ENCODE measurements around the gene SLC30A10. TPM values are rescaled to one million over a fixed set of nuclear protein-coding genes. Genes with fewer than 3 reads are reported as not detected.

Gene SLC30A10
- total and polyA plus RNA-seq, 5 donors = not detected

DNA sequence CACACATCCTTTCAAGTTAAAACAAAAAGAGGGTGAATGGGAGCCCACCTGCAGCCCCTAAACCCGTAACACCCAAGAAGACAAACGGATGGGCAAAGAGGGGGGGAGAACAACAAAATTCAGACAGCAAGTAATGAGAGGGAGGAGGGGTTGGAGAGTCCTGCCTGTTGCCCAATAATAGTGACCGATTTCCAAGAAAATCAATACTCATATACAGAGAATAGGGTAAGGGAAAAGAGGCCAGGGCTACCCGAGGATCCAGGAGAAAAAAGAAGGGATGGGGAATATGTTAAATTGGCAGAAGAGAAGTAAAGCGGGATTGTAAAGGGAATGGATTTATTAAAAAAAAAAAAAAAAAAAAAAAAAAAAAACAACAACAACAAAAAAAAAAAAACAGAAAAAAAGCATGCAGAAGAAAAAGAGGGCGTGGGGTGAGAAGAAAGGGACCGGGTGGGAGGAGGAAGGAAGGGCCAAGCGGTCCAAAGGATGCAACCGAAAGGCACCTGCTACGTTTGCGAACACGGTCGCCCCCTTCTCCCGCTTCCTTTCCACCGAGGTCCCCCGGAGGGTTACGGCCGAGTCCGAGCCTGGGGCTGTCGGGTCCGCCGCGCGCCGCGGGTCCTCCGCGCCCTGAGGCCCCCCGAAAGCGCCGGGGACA lies 930 bp downstream of the SLC30A10 start:
- H3K9me3 ChIP-seq (ENCODE audit: control insufficient read depth, low read length) = peaks cover 2% of the 10 kb centered on the region
- peak overlapping the region; percentile 1 for H3K4me3 ChIP-seq (ENCODE audit: low read length)
- no peaks in the 10 kb centered on the region for H3K4me1 ChIP-seq (ENCODE audit: control insufficient read depth, insufficient read depth, low read length)
- DNase-seq (no peak), ATAC-seq (no peak)
- 16% methylated on average over 31 of the region's 31 CpGs for WGBS
- no peak overlapping the region for H3K27ac ChIP-seq (ENCODE audit: low read length)
- intact Hi-C loops (cut with DNase I) = no loop called here
- H3K27me3 ChIP-seq (ENCODE audit: control insufficient read depth, insufficient read depth) = no peaks in the 10 kb centered on the region

DNA sequence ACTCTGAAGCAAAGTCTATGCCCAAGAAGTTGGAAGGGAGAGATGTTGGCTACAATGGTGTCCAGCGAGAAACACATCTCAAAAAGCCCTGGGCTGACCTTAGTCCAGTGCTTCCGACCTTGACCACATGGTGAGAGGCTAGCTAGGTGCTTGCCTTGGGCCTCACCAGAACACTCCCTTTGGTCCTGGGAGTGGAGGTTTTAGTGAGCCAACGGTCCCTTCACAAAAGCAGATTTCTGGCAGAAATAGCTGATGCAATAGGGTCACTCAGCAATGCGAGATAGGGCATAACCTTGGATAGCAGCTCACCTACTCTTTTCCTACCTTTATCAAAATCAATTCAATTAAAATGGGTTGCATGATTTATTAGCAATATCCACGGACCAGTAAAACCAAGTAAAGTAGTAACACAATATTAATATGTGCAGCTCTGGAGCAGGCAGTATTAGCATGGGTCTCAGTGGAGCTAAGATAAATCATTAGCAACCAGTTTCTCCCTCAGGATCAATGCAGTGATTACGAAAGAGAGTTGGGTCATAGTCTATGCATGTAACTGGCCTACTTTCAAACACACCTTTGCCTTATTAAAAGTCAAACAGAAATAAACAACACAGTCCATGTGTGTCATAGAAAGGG lies 1.9 kb downstream of the SLC30A10 start:
- DNase-seq (no peak), ATAC-seq (no peak)
- peaks cover 2% of the 10 kb centered on the region for H3K9me3 ChIP-seq (ENCODE audit: control insufficient read depth, low read length)
- H3K27ac ChIP-seq (ENCODE audit: low read length) = no peak overlapping the region
- H3K27me3 ChIP-seq (ENCODE audit: control insufficient read depth, insufficient read depth) = no peaks in the 10 kb centered on the region
- H3K4me1 ChIP-seq (ENCODE audit: control insufficient read depth, insufficient read depth, low read length) = no peaks in the 10 kb centered on the region
- 91% methylated on average over 6 of the region's 6 CpGs for WGBS
- intact Hi-C loops (cut with DNase I) = no loop called here
- H3K4me3 ChIP-seq (ENCODE audit: low read length) = no peak overlapping the region

DNA sequence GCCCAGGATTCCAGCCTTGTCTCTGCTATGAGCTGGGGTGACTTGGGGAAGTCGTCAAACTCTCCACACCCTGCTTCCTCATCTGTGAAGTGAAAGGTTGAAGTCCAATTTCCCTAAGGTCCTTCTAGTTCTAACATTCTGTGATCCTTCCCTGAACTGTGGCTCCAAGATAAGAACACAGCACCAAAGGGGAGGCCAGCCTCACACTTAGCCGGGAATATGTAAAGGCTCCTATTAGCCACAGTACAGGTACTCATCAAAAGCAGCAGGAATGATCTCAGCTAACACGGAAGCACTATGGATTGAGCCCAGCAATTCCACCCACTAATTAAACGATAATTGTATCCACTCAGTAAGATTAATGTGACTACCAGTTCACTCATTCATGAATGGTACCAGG lies 4.0 kb downstream of the SLC30A10 start:
- Histone ChIP-seq H3K27me3 (ENCODE audit: control insufficient read depth, insufficient read depth) (no peaks in the 10 kb centered on the region), H3K4me1 (ENCODE audit: control insufficient read depth, insufficient read depth, low read length) (no peaks in the 10 kb centered on the region), H3K27ac (ENCODE audit: low read length) (no peak overlapping the region), H3K4me3 (ENCODE audit: low read length) (no peak overlapping the region), H3K9me3 (ENCODE audit: control insufficient read depth, low read length) (peaks cover 2% of the 10 kb centered on the region)
- intact Hi-C loops (cut with DNase I) = no loop called here
- ATAC-seq = no peak
- no peak for DNase-seq
- 84% methylated on average over 4 of the region's 4 CpGs for WGBS

DNA sequence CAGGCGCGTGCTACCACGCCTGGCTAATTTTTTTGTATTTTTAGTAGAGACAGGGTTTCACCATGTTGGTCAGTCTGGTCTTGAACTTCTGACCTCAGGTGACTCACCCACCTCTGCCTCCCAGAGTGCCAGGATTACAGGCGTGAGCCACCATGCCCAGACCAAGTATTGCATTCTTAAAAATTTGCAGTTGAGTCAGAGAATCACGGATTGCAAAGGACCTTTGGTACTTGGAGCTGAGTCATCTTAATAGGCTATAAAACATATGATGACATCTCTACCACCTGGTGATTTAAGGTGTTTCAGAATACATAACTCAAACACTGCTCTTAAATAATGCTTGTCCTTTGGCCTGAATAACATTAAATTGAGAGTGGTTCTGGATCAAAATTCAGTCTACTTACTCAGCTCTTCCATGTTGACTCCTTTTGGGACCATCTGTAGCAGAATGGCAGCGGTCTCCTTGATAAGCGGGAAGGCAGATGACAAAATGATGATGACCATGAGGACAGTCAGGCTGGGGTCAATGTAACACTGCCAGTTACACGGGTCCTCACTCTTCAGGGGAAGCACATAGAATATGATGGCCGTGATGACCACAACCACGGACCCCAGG lies 10.4 kb downstream of the SLC30A10 start:
- Histone ChIP-seq H3K4me3 (ENCODE audit: low read length) (no peak overlapping the region), H3K27ac (ENCODE audit: low read length) (no peak overlapping the region), H3K9me3 (ENCODE audit: control insufficient read depth, low read length) (no peaks in the 10 kb centered on the region), H3K27me3 (ENCODE audit: control insufficient read depth, insufficient read depth) (no peaks in the 10 kb centered on the region), H3K4me1 (ENCODE audit: control insufficient read depth, insufficient read depth, low read length) (no peaks in the 10 kb centered on the region)
- ATAC-seq (no peak), DNase-seq (no peak)
- intact Hi-C loops (cut with DNase I) = no loop called here
- 84% methylated on average over 10 of the region's 10 CpGs for WGBS

DNA sequence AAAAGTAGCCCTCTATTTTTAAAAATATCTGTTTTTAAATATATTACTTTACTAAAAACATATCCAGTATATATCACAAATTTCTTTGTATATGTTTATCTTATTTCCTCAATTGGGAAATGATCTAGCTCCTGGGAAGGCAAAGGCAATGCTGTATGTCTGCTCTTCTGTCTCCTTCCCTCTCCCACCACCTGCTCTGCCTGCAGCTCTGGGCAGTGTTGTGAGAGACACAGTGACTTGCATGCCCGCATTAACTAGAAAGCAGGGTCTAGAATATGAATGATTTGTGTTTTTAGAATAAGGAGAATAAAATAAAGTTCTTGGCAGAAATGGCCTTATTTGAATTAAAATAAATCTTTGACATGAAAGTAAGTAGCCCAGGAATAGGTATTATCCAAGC lies 11.1 kb downstream of the SLC30A10 start:
- H3K27me3 ChIP-seq (ENCODE audit: control insufficient read depth, insufficient read depth) = no peaks in the 10 kb centered on the region
- WGBS = 85% methylated on average over 1 of the region's 1 CpG
- DNase-seq = no peak
- H3K4me3 ChIP-seq (ENCODE audit: low read length) = no peak overlapping the region
- no peaks in the 10 kb centered on the region for H3K9me3 ChIP-seq (ENCODE audit: control insufficient read depth, low read length)
- ATAC-seq = no peak
- no peak overlapping the region for H3K27ac ChIP-seq (ENCODE audit: low read length)
- no peaks in the 10 kb centered on the region for H3K4me1 ChIP-seq (ENCODE audit: control insufficient read depth, insufficient read depth, low read length)
- intact Hi-C loops (cut with DNase I) = no loop called here

DNA sequence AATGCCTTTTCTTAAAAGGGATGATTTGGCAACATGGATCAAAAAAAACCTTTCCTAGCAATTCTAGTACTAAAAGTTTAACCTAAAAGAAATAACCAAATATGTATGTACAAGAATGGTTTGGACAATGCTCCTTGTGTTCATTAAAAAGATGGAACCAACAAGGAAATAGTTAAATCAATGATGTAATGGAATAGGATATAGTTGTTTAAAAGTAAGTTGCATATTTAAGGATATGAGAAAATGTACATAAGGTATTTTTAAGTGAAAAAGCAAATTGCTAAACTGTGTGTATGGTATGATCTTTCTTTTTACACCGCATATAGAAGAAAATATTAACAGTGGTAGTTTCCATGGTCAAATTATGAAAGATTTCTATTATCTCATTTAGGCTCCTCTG lies 12.1 kb downstream of the SLC30A10 start:
- ATAC-seq (no peak), DNase-seq (no peak)
- no peaks in the 10 kb centered on the region for H3K4me1 ChIP-seq (ENCODE audit: control insufficient read depth, insufficient read depth, low read length)
- intact Hi-C loops (cut with DNase I) = no loop called here
- H3K4me3 ChIP-seq (ENCODE audit: low read length) = no peak overlapping the region
- no peak overlapping the region for H3K27ac ChIP-seq (ENCODE audit: low read length)
- no peaks in the 10 kb centered on the region for H3K27me3 ChIP-seq (ENCODE audit: control insufficient read depth, insufficient read depth)
- H3K9me3 ChIP-seq (ENCODE audit: control insufficient read depth, low read length) = no peaks in the 10 kb centered on the region
- WGBS = 90% methylated on average over 1 of the region's 1 CpG

DNA sequence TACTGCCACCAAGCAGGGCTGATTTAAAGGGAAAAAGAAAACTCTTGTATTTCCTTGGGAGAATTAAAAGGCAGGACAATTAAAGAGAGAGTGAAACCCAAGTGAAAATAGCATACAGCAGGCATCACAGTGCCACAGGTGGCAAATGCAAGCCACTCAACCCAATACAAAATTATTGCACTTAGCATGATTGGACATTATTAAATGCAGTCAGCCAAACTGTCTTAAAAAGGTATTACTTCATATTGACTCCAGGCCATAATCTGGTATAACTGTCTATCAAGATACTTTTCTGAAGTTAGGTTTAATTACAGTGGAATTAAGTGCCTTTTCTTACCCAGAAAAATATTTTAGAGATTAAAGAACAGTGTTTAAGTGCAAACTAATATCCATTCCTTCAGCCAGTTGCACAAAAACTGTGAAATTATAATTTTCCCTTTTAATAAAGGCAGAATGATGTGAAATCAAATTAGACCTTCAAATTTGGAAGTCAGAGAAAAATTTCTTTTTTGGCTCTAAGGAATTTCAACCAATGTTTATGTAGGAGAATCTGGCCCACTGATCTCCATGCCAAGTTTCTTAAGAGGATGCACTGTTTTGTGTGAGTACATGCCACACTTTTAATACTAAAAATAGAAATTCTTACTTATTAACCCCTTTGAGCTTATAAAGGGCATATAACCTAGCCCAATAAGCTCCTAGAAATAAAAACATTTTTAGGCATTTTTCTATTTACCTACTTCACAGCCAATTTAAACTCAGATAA lies 15.2 kb downstream of the SLC30A10 start:
- intact Hi-C loops (cut with DNase I) = no loop called here
- Histone ChIP-seq H3K4me3 (ENCODE audit: low read length) (no peak overlapping the region), H3K27ac (ENCODE audit: low read length) (no peak overlapping the region), H3K27me3 (ENCODE audit: control insufficient read depth, insufficient read depth) (no peaks in the 10 kb centered on the region), H3K4me1 (ENCODE audit: control insufficient read depth, insufficient read depth, low read length) (no peaks in the 10 kb centered on the region), H3K9me3 (ENCODE audit: control insufficient read depth, low read length) (no peaks in the 10 kb centered on the region)
- ATAC-seq (no peak), DNase-seq (no peak)

DNA sequence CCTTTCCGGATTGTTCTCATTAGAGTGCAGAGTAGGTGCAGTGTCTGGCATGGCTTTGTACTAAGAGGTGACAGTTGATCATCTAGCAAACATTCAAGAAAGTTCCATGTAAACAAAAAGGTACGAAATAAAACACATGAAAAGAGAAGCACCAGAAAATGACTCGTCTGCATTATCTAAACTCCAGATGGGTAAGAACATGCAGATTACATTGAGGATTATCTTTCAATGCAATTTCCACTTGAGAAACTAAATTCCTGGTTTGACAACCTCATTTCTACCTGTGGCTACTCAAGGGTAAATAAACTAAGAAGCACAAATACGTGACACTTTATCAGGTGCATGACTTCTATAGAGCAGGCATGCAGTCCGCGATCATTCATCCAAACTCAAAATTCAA lies 17.6 kb downstream of the SLC30A10 start:
- no peak overlapping the region for H3K27ac ChIP-seq (ENCODE audit: low read length)
- no peak overlapping the region for H3K4me3 ChIP-seq (ENCODE audit: low read length)
- WGBS = 75% methylated on average over 6 of the region's 6 CpGs
- H3K9me3 ChIP-seq (ENCODE audit: control insufficient read depth, low read length) = no peaks in the 10 kb centered on the region
- intact Hi-C loops (cut with DNase I) = no loop called here
- no peaks in the 10 kb centered on the region for H3K27me3 ChIP-seq (ENCODE audit: control insufficient read depth, insufficient read depth)
- no peaks in the 10 kb centered on the region for H3K4me1 ChIP-seq (ENCODE audit: control insufficient read depth, insufficient read depth, low read length)
- DNase-seq = no peak
- no peak for ATAC-seq

DNA sequence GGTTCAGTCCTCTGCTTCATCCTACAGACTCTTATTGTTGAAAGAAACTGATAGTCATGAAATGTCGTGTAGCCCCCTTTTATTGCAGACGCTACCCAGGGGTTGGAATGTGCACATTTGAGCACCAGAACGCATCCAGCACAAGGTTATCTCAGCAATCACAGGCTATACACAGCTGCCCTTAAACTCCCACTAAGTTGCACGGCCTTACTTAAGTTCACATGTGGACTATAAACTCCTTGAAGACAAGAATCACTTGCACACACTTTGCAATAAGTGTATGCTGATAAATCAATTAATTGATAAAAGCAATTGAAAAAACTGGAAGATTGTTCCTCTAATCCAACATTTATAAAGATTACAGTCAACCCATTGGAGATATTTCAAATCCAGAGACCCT lies 18.9 kb downstream of the SLC30A10 start:
- no peaks in the 10 kb centered on the region for H3K27me3 ChIP-seq (ENCODE audit: control insufficient read depth, insufficient read depth)
- no peak overlapping the region for H3K27ac ChIP-seq (ENCODE audit: low read length)
- DNase-seq = no peak
- H3K4me3 ChIP-seq (ENCODE audit: low read length) = no peak overlapping the region
- H3K4me1 ChIP-seq (ENCODE audit: control insufficient read depth, insufficient read depth, low read length) = no peaks in the 10 kb centered on the region
- ATAC-seq = no peak
- no peaks in the 10 kb centered on the region for H3K9me3 ChIP-seq (ENCODE audit: control insufficient read depth, low read length)
- intact Hi-C loops (cut with DNase I) = no loop called here
- WGBS = 56% methylated on average over 4 of the region's 4 CpGs

DNA sequence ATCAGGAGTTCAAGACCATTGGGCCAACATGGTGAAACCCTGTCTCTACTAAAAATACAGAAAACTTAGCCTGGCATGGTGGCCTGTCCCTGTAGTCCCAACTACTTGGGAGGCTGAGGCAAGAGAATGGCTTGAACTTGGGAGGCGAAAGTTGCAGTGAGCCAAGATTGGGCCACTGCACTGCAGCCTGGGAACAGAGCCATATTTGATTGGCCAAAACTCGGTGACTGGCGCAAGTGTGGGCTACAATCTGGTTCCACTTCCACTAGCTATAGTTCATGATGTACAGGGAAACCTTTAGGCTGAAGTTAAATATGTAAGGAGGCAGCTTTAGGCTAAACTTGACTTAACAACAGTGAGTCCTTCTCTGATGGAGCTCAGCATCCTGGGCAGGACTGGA lies 20.2 kb downstream of the SLC30A10 start:
- Histone ChIP-seq H3K4me3 (ENCODE audit: low read length) (no peak overlapping the region), H3K27me3 (ENCODE audit: control insufficient read depth, insufficient read depth) (no peaks in the 10 kb centered on the region), H3K27ac (ENCODE audit: low read length) (no peak overlapping the region), H3K4me1 (ENCODE audit: control insufficient read depth, insufficient read depth, low read length) (no peaks in the 10 kb centered on the region), H3K9me3 (ENCODE audit: control insufficient read depth, low read length) (no peaks in the 10 kb centered on the region)
- intact Hi-C loops (cut with DNase I) = no loop called here
- WGBS = 85% methylated on average over 3 of the region's 3 CpGs
- ATAC-seq (no peak), DNase-seq (no peak)

DNA sequence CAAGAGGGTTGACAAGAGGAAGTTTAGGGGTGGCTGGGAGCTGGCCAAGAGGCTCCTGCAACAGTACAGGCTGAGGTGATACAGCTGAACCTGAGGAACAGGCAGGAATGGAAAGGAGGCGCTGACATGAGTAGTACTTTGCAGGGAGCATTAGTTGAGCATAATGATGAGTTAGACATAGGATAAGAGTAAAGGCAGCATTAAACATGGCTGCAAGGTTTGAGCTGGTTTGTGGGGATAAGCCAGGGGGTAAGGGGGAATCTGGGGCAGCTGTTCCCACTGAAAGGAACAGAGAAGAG lies 20.6 kb downstream of the SLC30A10 start:
- ATAC-seq (no peak), DNase-seq (peak in 1 of 3 donors; percentile 43)
- Histone ChIP-seq H3K27ac (ENCODE audit: low read length) (no peak overlapping the region), H3K4me3 (ENCODE audit: low read length) (no peak overlapping the region), H3K9me3 (ENCODE audit: control insufficient read depth, low read length) (no peaks in the 10 kb centered on the region), H3K27me3 (ENCODE audit: control insufficient read depth, insufficient read depth) (no peaks in the 10 kb centered on the region), H3K4me1 (ENCODE audit: control insufficient read depth, insufficient read depth, low read length) (no peaks in the 10 kb centered on the region)
- intact Hi-C loops (cut with DNase I) = no loop called here
- 83% methylated on average over 1 of the region's 1 CpG for WGBS
